Activated naive CD4-positive, alpha-beta T cell treated with anti-CD3 and anti-CD28 coated beads for 36 hours (primary cell): ENCODE measurements around the gene CNOT8. TPM values are rescaled to one million over a fixed set of nuclear protein-coding genes. Genes with fewer than 3 reads are reported as not detected.

Experiments used
- CTCF ChIA-PET: fragments of 350-600 bp; sonication (Branson Sonifier 250); formaldehyde crosslinking; loops from one replicate; lab custom pipeline; 2021; ENCODE audit warnings: antibody characterized with exemption; lab: Charles Lee
- DNase-seq: peaks from one replicate; pipeline ENCODE4 v3.0.0-alpha.2; 2020
- H3K27ac Mint-ChIP-seq: one replicate; pipeline ENCODE4 v1.8.0; 2021; ENCODE audit warnings: mild to moderate bottlenecking, mixed read lengths
- H3K27me3 Mint-ChIP-seq: one replicate; pipeline ENCODE4 v1.8.0; 2021; ENCODE audit warnings: low read depth, mixed read lengths
- H3K36me3 Mint-ChIP-seq: one replicate; pipeline ENCODE4 v1.8.0; 2021; ENCODE audit warnings: low read depth, mixed read lengths
- H3K4me1 Mint-ChIP-seq: one replicate; pipeline ENCODE4 v1.8.0; 2021; ENCODE audit warnings: low read depth, mixed read lengths
- H3K4me3 Mint-ChIP-seq: one replicate; pipeline ENCODE4 v1.8.0; 2021; ENCODE audit warnings: mild to moderate bottlenecking, moderate library complexity, mixed read lengths
- H3K9me3 Mint-ChIP-seq: one replicate; pipeline ENCODE4 v1.8.0; 2021; ENCODE audit warnings: mixed read lengths
- intact Hi-C: fragments of 100-400 bp; cut with micrococcal nuclease; formaldehyde crosslinking; loops from one replicate; pipeline ENCODE4 v1.15.1; 2023
- total RNA-seq, 2 experiments: library from RNA; stranded (reverse); gene quantifications; one replicate each; pipeline ENCODE4 v1.2.3, GENCODE V29; 2021

CNOT8 gene
- total RNA-seq, 2 experiments from 2014 or later, result 63.5 to 65.3 TPM

DNA sequence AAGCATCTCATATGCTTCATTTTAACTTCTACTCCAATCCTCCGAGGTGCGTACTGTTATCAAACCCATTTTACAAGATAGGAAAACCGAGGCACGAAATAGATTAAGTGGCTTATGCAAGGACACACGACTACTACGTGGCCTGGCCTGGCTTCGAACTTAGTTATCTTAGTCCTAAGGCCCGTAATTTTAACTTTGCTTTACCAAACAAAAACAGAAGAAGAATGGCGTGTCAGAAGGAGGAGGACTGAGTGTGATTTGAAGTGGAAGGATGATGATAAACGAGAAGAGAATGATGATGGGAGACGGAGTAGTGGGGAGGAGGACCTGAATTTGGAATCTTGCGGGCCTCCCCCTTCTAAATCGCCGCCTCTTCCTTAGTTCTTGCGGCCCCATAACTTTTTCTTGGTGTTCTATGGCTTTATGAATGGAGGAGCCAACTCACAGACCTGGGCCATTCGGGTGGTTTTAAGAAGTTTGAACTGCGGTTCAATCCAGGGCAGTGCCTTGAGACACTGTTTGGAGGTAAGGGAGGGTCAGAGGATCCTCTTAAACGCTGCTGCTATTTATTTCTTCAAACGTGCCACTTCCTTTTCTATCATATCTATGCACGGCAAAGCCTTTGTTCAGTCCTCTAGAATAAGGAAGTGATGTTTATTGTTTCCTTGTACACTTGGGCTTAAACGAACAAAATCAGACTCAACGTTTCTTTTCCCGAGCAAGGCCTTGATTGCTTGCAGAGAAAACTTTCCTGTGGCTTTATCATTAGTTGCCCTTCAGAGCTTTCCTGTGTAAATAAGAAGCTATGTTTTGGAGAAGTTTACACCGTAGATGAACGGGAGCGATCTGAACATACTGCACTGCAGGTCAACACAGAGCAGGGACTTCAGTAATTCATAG is 795 bp downstream of the CNOT8 start:
- DNase-seq, result peak; percentile 18
- peaks cover 42% of the 10 kb centered on the region for H3K4me1 Mint-ChIP-seq
- intact Hi-C loops, result loop anchor here (1.0 to 5.0 kb wide), 9 partner anchors 30 to 821 kb away; partner anchors contain the start of genes FAM114A2, GALNT10, GEMIN5 and LARP1

DNA sequence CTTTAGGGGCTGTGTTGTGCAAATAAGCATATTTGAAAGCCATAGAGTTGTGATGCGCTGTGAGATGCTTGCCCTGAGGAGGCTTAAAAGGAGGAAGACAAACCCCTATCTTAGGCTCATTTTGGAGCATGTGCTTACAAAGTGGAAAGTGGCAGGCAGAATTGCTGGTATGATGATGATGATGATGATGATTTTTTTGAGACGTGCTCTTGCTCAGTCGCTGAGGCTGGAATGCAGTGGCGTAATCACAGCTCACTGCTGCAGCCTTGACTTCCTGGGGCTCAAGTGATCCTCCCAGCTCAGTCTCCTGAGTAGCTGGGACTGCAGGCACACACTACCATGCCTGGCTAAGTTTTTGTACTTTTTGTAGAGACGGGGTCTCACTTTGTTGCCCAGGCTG is 1.7 kb downstream of the CNOT8 start:
- H3K9me3 Mint-ChIP-seq, result no peaks in the 10 kb centered on the region
- H3K27ac Mint-ChIP-seq, result peak overlapping the region; percentile 94
- DNase-seq, result peak; percentile 48
- intact Hi-C loops, result no loop called here
- H3K27me3 Mint-ChIP-seq, result no peaks in the 10 kb centered on the region
- CTCF ChIA-PET, result no interaction called here
- H3K36me3 Mint-ChIP-seq, result peaks cover 30% of the 10 kb centered on the region
- peak overlapping the region; percentile 88 for H3K4me3 Mint-ChIP-seq
- peaks cover 46% of the 10 kb centered on the region for H3K4me1 Mint-ChIP-seq

More for the DNA sequence above, 795 bp downstream of the CNOT8 start:
- peaks cover 25% of the 10 kb centered on the region for H3K36me3 Mint-ChIP-seq
- no peaks in the 10 kb centered on the region for H3K27me3 Mint-ChIP-seq
- H3K9me3 Mint-ChIP-seq, result no peaks in the 10 kb centered on the region
- peak overlapping the region; percentile 94 for H3K27ac Mint-ChIP-seq
- peak overlapping the region; percentile 88 for H3K4me3 Mint-ChIP-seq
- CTCF ChIA-PET, result interaction anchor here (0.9 kb wide), 1 partner anchor 208 kb away, joined by 3 read pairs; no protein-coding TSS in a partner anchor

DNA sequence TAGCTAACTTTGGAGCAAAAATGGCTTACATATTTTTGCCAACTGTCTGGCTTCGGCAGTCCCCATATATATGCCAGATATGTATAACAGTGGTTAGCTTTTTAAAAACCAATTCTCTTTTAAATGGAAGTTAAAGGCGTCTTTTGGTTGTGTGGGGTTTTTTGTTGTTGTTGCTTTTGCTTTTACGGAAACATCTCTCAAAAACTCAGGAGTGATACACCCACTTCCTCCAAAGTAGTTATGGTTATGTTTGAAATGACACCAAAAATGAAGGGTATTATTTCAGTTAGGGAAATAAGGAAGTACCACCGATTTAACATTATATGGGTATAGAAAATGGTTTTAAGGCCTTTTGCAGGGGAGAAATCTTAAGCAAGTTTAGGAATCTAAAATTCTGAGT is 2.3 kb downstream of the CNOT8 start:
- intact Hi-C loops, result no loop called here
- peak overlapping the region; percentile 94 for H3K27ac Mint-ChIP-seq
- peaks cover 36% of the 10 kb centered on the region for H3K36me3 Mint-ChIP-seq
- peaks cover 52% of the 10 kb centered on the region for H3K4me1 Mint-ChIP-seq
- DNase-seq, result no peak
- H3K9me3 Mint-ChIP-seq, result no peaks in the 10 kb centered on the region
- H3K4me3 Mint-ChIP-seq, result peak overlapping the region; percentile 88
- no peaks in the 10 kb centered on the region for H3K27me3 Mint-ChIP-seq
- CTCF ChIA-PET, result no interaction called here

DNA sequence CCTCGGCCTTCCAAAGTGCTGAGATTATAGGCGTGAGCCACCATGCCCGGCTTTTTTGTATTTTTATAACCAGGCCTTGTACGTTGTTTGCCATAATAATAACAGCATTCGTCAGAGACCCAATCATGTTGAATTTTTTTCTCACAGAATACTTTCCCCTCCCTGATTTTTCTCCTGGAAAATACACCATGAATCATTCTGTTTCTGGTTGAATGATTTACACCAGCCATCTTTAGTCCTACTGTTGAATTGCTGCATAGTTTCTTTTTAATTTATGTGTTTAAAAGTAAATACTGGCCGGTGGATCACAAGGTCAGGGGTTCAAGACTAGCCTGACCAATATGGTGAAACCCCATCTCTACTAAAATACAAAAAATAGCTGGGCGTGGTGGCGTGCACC is 3.5 kb downstream of the CNOT8 start:
- peaks cover 41% of the 10 kb centered on the region for H3K36me3 Mint-ChIP-seq
- H3K4me3 Mint-ChIP-seq, result peak overlapping the region; percentile 32
- H3K27me3 Mint-ChIP-seq, result no peaks in the 10 kb centered on the region
- peak overlapping the region; percentile 65 for H3K27ac Mint-ChIP-seq
- CTCF ChIA-PET, result interaction anchor here (0.6 kb wide), 1 partner anchor 29 kb away, joined by 4 read pairs; no protein-coding TSS in a partner anchor
- no peak for DNase-seq
- intact Hi-C loops, result no loop called here
- H3K9me3 Mint-ChIP-seq, result no peaks in the 10 kb centered on the region
- H3K4me1 Mint-ChIP-seq, result peaks cover 55% of the 10 kb centered on the region

GRCh38 chr5:154862766-154863165 is 4.3 kb downstream of the CNOT8 start:
- H3K4me1 Mint-ChIP-seq, result peaks cover 54% of the 10 kb centered on the region

GRCh38 chr5:154863291-154864080 is 5.1 kb downstream of the CNOT8 start:
- DNase-seq, result no peak
- Mint-ChIP-seq H3K4me1 (peaks cover 54% of the 10 kb centered on the region), H3K27me3 (no peaks in the 10 kb centered on the region), H3K9me3 (no peaks in the 10 kb centered on the region), H3K4me3 (no peak overlapping the region), H3K36me3 (peaks cover 42% of the 10 kb centered on the region), H3K27ac (no peak overlapping the region)
- intact Hi-C loops, result no loop called here
- CTCF ChIA-PET, result no interaction called here

More at GRCh38 chr5:154862766-154863165, 4.3 kb downstream of the CNOT8 start:
- intact Hi-C loops, result no loop called here
- CTCF ChIA-PET, result interaction anchor here (0.6 kb wide), 1 partner anchor 30 kb away, joined by 4 read pairs; no protein-coding TSS in a partner anchor
- Mint-ChIP-seq H3K4me3 (no peak overlapping the region), H3K27me3 (no peaks in the 10 kb centered on the region), H3K9me3 (no peaks in the 10 kb centered on the region), H3K27ac (peak overlapping the region; percentile 65), H3K36me3 (peaks cover 41% of the 10 kb centered on the region)
- DNase-seq, result no peak

DNA sequence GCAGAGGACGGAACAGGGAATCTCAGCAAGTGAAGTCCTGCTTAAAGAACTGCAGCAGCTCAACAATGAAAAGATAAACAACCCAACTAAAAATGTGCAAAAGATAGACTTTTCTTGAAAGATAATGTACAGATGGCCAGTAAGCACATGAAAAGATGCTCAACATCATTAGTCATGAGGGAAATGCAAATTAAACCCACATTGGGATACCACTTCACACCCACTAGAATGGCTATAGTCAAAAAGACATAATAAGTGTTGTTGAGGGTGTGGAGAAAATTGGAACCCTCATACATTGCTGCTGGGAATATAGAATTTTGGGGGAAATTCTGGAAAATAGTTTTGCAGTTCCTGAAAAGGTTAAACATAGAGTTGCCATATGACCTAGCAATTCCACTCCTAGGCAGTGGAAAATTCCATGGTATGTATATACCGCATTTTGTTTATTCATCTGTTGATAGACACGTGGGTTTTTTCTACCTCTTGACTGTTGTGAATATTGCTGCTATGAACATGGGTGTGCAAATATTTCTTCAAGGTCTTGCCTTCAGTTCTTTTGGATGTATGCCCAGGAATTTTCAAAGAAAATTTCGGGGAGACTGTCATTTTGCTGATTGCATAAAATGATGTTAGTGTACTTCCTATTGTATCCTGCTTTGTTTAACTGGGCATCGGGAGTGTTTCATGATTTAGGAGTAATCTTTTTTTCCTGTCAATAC is 7.2 kb downstream of the CNOT8 start:
- peaks cover 46% of the 10 kb centered on the region for H3K4me1 Mint-ChIP-seq
- intact Hi-C loops, result no loop called here
- H3K27me3 Mint-ChIP-seq, result no peaks in the 10 kb centered on the region
- H3K9me3 Mint-ChIP-seq, result no peaks in the 10 kb centered on the region
- H3K27ac Mint-ChIP-seq, result peak overlapping the region; percentile 30
- CTCF ChIA-PET, result no interaction called here
- no peak for DNase-seq
- H3K4me3 Mint-ChIP-seq, result no peak overlapping the region
- H3K36me3 Mint-ChIP-seq, result peaks cover 38% of the 10 kb centered on the region

GRCh38 chr5:154866841-154867240 is 8.4 kb downstream of the CNOT8 start:
- Mint-ChIP-seq H3K4me3 (no peak overlapping the region), H3K27me3 (no peaks in the 10 kb centered on the region), H3K9me3 (no peaks in the 10 kb centered on the region), H3K27ac (no peak overlapping the region), H3K4me1 (peaks cover 34% of the 10 kb centered on the region), H3K36me3 (peaks cover 42% of the 10 kb centered on the region)
- CTCF ChIA-PET, result interaction anchor here (0.9 kb wide), 1 partner anchor 215 kb away, joined by 3 read pairs; no protein-coding TSS in a partner anchor
- DNase-seq, result no peak
- intact Hi-C loops, result no loop called here

GRCh38 chr5:154868702-154869101 is 10.3 kb downstream of the CNOT8 start:
- peaks cover 19% of the 10 kb centered on the region for H3K4me1 Mint-ChIP-seq
- intact Hi-C loops, result no loop called here

GRCh38 chr5:154871734-154872133 is 13.3 kb downstream of the CNOT8 start:
- no peak for DNase-seq
- no peaks in the 10 kb centered on the region for H3K27me3 Mint-ChIP-seq
- H3K4me3 Mint-ChIP-seq, result no peak overlapping the region
- H3K36me3 Mint-ChIP-seq, result peaks cover 51% of the 10 kb centered on the region
- H3K9me3 Mint-ChIP-seq, result no peaks in the 10 kb centered on the region
- CTCF ChIA-PET, result interaction anchor here (0.8 kb wide), 1 partner anchor 114 kb away, joined by 6 read pairs; no protein-coding TSS in a partner anchor
- no peak overlapping the region for H3K27ac Mint-ChIP-seq
- peaks cover 3% of the 10 kb centered on the region for H3K4me1 Mint-ChIP-seq
- intact Hi-C loops, result no loop called here

More at GRCh38 chr5:154868702-154869101, 10.3 kb downstream of the CNOT8 start:
- H3K27ac Mint-ChIP-seq, result peak overlapping the region; percentile 43
- H3K36me3 Mint-ChIP-seq, result peaks cover 45% of the 10 kb centered on the region
- no peak overlapping the region for H3K4me3 Mint-ChIP-seq
- H3K27me3 Mint-ChIP-seq, result no peaks in the 10 kb centered on the region
- H3K9me3 Mint-ChIP-seq, result no peaks in the 10 kb centered on the region
- DNase-seq, result no peak
- CTCF ChIA-PET, result interaction anchor here (0.7 kb wide), 1 partner anchor 235 kb away, joined by 3 read pairs; no protein-coding TSS in a partner anchor

- H3K4me3 Mint-ChIP-seq, result no peak overlapping the region
- DNase-seq, result no peak
- H3K9me3 Mint-ChIP-seq, result peaks cover 12% of the 10 kb centered on the region
- H3K27me3 Mint-ChIP-seq, result no peaks in the 10 kb centered on the region
- H3K27ac Mint-ChIP-seq, result no peak overlapping the region
- no peaks in the 10 kb centered on the region for H3K4me1 Mint-ChIP-seq
- CTCF ChIA-PET, result no interaction called here
- peaks cover 64% of the 10 kb centered on the region for H3K36me3 Mint-ChIP-seq
- intact Hi-C loops, result no loop called here
Measured at GRCh38 chr5:154873791-154874331, 15.4 kb downstream of the CNOT8 start.
